Measurements from ENCODE around the gene NUDT14.

NUDT14 gene

DNA sequence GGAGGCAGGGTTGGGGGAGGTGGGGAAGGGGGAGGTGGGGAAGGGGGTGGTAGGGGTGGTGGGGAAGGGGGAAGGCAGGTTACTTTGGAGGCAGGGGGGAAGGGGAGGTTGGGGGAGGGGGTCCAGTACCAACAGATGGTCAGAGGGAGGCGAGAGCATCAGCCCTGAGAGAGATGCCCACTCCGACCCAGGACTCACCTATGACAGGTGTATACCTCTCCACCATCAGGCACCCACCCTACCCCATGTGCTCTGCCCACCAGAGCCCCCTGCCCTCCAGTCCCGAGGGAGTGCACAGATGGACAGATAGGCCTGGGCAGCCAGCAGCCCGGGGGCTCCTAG lies 31.1 kb downstream of the NUDT14 start:
- Histone ChIP-seq H3K4me1 (ENCODE audit: insufficient read depth, low read length) (no peaks in the 10 kb centered on the region), H3K36me3 (ENCODE audit: insufficient read depth, low read length) (no peaks in the 10 kb centered on the region), H3K9ac (ENCODE audit: low read depth, low read length) (no peak overlapping the region)

DNA sequence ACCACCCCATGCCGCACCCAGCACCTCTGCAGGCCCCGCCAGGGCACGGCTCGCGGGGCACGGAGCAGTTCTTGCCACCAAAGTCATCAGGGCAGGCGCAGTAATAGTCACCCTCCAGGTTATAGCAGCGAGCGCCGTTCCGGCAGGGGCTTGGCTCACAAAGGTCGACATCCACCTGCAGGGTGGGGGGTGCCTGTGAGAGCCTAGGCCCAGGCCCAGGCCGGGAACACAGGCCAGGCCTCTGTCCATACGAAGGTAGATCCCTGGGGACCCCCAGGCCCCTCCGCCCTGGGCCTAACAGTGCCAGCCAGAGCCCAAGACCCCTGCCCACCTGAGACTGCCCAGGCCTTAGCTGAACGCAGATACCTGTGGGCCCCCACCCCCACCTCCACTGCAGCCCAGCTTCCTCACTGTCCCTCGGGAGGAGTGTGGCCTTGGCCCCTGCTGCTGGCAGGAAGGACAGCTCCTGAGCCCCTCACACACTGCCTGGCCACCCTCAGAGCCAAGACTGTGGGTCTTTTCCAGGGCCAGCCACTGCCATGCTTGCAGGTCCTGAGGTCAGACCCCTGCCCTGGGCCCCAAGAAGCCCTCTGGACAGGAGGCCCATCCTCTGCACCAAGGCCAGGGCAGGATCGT lies 31.8 kb downstream of the NUDT14 start:
- Histone ChIP-seq H3K36me3 (ENCODE audit: insufficient read depth, low read length) (no peaks in the 10 kb centered on the region), H3K9ac (ENCODE audit: low read depth, low read length) (no peak overlapping the region), H3K9me3 (ENCODE audit: control insufficient read depth, insufficient read depth, low read length) (no peaks in the 10 kb centered on the region), H3K4me1 (ENCODE audit: insufficient read depth, low read length) (no peaks in the 10 kb centered on the region)

More for the DNA sequence above, 31.1 kb downstream of the NUDT14 start:
- H3K9me3 ChIP-seq (ENCODE audit: control insufficient read depth, insufficient read depth, low read length), result no peaks in the 10 kb centered on the region

DNA sequence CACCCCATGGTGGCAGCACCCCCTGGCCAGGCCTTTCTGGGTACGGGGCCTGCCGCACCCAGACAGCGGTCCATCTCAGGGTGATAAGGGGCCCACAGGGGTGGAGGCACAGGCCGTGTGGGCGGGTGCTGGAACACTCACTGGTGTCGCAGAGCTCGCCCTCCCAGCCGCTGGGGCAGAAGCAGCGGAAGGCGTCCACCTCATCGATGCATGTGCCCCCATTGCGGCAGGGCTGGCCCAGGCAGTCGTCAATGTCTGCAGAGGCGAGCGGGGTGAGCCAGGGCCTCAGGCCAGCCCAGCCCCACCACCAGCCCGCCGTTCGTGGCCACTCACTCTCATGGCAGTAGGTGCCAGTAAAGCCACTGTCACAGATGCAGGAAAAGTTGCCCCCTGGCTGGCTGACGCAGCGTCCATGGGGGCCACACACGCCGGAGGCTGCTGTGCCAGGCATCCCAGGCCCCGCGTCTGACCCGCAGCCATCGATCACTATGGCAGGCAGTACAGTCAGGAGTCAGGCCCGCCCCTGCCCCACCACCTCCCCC lies 32.4 kb downstream of the NUDT14 start:
- Histone ChIP-seq H3K36me3 (ENCODE audit: insufficient read depth, low read length) (no peaks in the 10 kb centered on the region), H3K9me3 (ENCODE audit: control insufficient read depth, insufficient read depth, low read length) (no peaks in the 10 kb centered on the region), H3K4me1 (ENCODE audit: insufficient read depth, low read length) (no peaks in the 10 kb centered on the region), H3K9ac (ENCODE audit: low read depth, low read length) (no peak overlapping the region)

DNA sequence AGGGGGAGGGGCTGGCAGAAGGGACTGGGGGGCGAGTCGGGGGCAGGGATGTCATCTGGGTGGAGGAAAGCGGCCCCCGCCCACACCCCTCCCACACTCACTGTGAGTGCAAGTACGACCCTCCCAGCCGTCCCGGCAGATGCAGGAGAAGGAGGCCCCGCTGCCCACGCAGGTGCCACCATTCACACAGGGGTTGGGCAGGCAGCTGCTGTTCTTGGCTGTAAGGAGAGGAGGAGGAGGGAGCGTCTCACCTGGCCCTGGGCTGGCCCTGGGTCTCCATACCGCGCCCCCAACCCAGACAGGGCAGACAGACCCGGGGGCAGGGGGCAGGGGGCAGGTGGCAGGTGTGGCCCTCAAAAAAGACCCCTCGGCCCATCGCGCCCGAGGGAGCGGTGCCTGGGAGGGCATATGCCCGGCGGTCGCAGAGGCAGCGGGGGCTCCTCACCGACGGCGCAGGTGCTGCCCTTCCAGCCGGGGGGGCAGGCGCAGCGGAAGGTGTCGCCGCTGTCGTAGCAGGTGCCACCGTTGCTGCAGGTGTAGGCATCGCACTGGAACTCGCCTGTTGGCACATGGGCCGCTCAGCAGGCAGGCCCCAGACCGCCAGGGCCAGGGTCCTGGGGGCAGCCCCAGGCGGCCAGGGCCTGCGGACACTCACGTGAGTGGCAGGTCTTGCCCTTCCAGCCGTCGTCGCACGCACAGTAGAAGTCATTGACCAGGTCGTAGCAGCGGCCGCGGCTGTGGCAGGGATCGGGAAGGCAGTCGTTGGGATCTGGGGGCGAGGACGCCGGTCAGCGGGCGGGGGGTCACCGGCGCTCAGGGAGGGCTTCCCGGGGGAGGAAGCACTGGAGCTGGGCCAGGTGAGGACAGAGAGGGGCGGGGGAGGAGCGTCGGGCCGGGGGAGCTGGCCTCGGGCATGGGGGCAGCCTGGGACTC lies 33.2 kb downstream of the NUDT14 start:
- no peaks in the 10 kb centered on the region for H3K4me1 ChIP-seq (ENCODE audit: insufficient read depth, low read length)
- H3K9me3 ChIP-seq (ENCODE audit: control insufficient read depth, insufficient read depth, low read length), result no peaks in the 10 kb centered on the region
- H3K9ac ChIP-seq (ENCODE audit: low read depth, low read length), result no peak overlapping the region
- H3K36me3 ChIP-seq (ENCODE audit: insufficient read depth, low read length), result no peaks in the 10 kb centered on the region

DNA sequence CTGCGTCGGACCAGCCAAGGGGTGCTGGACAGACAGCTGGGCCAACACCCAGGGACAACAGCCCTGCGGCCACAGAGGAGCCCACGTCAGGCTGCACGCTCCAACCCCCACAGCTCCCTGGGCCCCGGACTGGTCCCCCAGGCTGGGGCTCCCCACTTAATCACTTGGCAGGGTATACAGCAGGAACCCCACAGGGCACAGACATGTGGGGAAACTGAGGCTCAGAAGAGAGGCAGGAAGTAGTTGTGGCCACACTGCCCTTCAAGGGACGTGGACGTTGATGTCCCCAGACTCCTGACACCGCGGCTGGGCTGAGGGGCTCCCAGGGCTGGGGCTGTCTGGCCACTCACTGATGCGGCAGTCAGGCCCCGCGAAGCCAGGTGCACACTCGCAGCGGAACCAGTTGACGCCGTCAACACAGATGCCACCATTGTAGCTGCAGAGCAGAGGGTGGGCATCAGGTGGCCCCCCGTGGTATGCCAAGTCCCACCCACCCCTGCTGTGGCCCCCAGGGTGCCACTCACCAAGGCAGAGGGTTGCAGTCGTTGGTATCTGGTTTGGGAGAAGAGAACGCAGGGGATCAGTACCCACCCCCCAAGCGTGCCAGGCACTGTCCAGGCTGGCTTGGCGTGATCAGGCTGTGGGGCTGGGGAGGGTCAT lies 34.0 kb downstream of the NUDT14 start:
- H3K9me3 ChIP-seq (ENCODE audit: control insufficient read depth, insufficient read depth, low read length), result no peaks in the 10 kb centered on the region
- no peaks in the 10 kb centered on the region for H3K36me3 ChIP-seq (ENCODE audit: insufficient read depth, low read length)
- no peak overlapping the region for H3K9ac ChIP-seq (ENCODE audit: low read depth, low read length)
- no peaks in the 10 kb centered on the region for H3K4me1 ChIP-seq (ENCODE audit: insufficient read depth, low read length)

DNA sequence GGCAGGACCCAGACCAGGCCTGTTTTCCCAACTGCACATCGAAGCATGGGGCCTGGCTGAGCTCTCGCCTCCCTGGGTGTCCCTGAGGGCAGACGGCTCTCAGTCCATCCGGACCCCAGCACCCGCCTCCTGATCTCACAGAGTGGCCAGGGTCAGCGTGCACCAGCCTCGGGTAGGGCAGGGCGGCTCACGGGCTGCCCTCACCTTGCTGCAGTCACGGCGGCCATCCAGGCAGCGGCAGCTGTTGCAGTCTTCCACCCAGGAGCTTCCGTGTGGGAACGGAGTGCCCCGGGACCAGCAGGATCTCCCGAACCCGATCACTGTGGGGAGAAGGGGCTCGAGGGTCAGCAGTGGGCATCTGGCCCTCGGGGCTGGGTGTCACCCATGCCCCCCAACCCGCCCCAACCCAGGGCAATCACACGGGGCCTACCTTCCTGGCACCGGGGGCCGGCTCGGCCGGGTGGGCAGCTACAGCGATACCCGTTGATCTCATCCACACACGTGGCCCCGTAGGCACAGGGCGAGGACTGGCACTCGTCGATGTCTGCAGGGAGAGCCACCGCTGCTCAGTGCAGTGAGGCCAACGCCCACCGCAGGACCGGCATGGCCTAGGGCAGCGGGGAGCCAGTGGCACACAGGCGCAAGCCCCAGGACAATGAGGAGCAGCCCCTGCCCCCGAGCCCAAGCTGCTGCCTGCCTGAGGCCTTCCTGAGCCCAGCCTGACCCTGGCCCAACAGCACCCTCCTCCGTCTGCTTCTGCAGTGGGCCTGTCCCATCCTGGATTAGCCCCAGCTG lies 34.7 kb downstream of the NUDT14 start:
- H3K36me3 ChIP-seq (ENCODE audit: insufficient read depth, low read length), result no peaks in the 10 kb centered on the region

DNA sequence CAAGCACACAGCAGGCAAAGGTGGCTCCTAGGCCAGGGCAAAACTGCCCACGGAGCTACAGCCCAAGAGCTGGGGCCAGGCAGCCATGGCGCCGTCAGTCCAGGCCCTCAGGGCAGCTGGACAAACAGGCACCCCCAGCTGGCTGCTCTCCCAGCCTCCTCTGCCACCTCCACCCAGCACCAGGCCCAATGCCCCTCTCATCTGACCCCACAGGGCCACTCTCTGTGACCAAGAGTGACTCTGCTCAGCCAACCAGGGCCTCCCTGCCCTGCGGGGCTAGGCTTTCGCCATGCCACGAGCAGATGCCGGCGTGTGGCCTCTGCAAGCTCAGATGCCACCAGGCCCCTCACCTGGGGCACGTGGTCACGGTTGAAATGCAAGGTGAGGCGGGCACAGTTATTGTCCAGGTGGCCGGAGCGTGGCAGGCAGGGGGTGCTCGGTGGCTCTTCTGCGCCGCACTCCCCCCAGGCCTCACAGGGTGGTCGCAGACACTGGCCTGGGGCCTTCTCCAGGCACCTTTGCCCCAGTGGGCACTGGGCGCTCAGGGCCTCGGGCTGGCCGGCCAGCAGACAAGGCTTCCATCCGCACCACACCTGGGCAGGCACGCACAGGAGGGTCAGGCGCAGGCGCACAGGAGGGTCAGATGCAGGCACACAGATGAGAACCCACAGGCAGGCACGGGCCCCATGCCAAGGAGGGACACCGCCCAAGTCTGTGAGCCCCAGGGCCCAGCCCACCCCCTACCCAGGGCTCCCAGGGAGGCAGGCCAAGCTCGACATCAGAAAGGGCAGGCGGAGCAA lies 35.5 kb downstream of the NUDT14 start:
- Histone ChIP-seq H3K36me3 (ENCODE audit: insufficient read depth, low read length) (no peaks in the 10 kb centered on the region), H3K9ac (ENCODE audit: low read depth, low read length) (no peak overlapping the region), H3K9me3 (ENCODE audit: control insufficient read depth, insufficient read depth, low read length) (no peaks in the 10 kb centered on the region), H3K4me1 (ENCODE audit: insufficient read depth, low read length) (no peaks in the 10 kb centered on the region)

More for the DNA sequence above, 34.7 kb downstream of the NUDT14 start:
- Histone ChIP-seq H3K9me3 (ENCODE audit: control insufficient read depth, insufficient read depth, low read length) (no peaks in the 10 kb centered on the region), H3K9ac (ENCODE audit: low read depth, low read length) (no peak overlapping the region), H3K4me1 (ENCODE audit: insufficient read depth, low read length) (no peaks in the 10 kb centered on the region)

DNA sequence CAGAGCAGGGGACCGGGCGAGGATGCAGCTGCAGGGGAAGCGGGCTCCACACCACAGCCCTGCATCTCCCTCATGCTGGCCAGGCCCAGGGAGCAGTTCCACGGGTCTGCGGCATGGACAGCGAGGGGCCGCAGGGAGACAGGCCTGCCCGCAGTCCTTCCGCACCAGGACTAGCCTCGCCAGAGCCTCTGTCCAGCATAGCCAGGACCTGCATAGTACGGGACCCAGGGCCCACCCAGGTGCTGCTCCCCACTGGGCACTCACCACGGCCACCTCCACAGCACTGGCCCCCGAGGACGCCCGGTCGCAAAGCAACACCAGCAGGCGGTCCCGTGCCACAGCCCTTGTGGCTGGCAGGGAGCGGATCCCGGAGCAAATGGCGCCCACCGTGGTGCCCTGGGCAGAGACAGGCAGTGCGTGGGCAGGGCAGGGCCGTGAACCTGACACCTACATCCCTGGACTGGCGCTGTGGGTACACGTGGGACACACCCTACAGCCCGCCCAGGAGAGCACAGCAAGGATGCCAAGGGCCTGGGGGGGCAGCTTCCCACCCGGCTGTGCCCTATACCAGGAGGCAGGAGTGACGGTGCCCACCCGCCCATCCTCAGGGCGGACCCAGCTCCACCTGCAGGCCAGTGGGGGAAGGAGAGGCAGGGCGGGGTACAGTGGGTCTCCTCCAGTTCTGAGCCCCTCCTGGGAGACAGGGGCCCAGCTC lies 36.3 kb downstream of the NUDT14 start:
- Histone ChIP-seq H3K9me3 (ENCODE audit: control insufficient read depth, insufficient read depth, low read length) (no peaks in the 10 kb centered on the region), H3K4me1 (ENCODE audit: insufficient read depth, low read length) (no peaks in the 10 kb centered on the region), H3K36me3 (ENCODE audit: insufficient read depth, low read length) (no peaks in the 10 kb centered on the region), H3K9ac (ENCODE audit: low read depth, low read length) (no peak overlapping the region)

DNA sequence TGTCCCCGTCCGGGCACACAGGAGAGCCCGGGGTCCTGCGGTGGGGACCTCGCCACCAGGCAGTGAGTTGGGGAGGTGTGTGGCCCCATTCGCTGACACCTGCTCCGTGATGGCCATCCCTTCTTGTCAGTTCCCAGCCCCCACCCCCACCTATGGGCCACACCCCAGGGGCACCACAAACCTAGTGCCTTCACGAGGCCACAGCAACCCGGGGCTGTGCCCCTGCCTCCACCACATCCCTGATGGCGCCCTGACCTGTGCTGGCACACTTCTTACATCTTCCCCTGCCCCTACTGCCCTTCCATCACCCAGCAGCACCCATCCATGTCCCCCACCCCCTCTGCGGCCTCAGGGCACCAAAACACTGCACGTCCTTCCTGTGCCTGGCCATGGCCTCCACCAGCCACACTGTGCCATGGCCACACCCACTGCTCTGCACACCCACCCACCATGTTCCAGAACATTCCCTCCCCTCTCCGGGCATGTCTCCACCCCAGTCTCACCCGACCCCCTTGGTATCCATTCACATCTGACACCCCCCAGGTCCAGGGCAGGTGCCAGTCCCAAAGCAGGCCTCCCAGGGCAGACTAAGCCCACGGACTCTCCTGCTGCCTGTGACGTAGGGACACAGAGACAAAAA lies 37.0 kb downstream of the NUDT14 start:
- Histone ChIP-seq H3K4me1 (ENCODE audit: insufficient read depth, low read length) (no peaks in the 10 kb centered on the region), H3K36me3 (ENCODE audit: insufficient read depth, low read length) (no peaks in the 10 kb centered on the region), H3K9me3 (ENCODE audit: control insufficient read depth, insufficient read depth, low read length) (no peaks in the 10 kb centered on the region), H3K9ac (ENCODE audit: low read depth, low read length) (no peak overlapping the region)

DNA sequence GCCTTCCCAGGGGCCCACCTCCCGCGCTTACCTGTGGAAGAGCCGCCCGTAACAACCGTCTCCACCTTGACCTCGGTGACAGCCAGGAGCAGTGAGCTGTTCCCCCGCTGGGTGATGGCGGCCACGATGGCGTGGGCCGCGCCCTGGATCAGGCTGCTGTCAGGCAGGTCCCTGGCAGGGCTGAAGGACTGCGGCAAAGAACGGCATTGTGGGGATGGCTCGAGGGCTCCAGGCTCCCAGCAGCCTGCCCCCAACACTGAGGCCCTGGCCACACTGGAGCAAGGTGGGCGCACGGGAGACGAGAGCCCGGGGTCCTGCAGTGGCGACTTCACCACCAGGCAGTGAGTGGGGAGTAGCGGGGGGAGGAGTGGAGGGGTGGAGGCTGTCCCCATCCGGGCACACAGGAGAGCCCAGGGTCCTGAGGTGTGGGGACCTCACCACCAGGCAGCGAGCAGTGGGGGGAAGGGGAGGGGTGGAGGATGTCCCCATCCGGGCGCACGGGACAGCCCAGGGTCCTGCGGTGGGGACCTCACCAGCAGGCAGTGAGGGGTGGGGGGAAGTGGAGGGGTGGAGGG lies 37.6 kb downstream of the NUDT14 start:
- no peaks in the 10 kb centered on the region for H3K36me3 ChIP-seq (ENCODE audit: insufficient read depth, low read length)
- no peak overlapping the region for H3K9ac ChIP-seq (ENCODE audit: low read depth, low read length)
- no peaks in the 10 kb centered on the region for H3K9me3 ChIP-seq (ENCODE audit: control insufficient read depth, insufficient read depth, low read length)
- no peaks in the 10 kb centered on the region for H3K4me1 ChIP-seq (ENCODE audit: insufficient read depth, low read length)

DNA sequence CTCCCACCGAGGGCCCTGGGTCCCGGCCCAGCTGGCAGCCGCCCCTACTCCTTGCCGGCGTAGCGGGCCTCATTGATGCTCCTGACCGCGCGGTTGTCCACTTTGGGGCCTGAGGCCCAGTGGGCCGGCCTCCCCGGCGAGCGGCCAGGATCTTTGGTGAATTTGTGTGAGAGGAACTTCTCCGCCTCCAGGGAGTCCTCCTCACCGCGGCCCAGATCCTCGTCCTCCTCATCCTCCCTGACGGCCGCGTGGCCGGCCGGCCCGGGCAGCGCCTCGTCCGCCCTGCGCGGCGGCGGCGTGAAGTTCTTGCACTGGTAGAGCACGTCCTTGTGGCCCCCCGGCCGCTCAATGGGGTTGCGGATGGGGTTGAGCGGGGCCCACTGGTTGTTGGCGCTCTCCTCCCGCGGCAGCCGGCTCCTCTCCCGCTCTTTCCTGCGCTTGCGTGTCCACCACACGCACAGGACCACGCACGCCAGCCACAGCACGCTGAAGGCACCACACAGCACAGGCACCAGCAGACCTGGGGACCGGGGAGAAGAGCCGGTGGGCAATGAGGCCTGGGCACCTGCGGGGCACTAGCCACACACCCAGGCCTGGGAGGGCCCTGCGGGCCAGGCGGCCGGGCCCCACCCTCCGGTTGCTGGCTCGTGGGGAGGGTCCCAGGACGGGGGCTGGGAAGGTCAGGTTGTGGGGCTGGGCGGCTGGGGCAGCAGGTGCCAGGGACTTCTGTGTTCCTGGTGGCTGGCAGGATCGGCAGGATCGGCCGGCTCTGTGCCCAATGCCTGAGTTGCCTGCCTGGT lies 38.3 kb downstream of the NUDT14 start:
- no peaks in the 10 kb centered on the region for H3K36me3 ChIP-seq (ENCODE audit: insufficient read depth, low read length)
- no peak overlapping the region for H3K9ac ChIP-seq (ENCODE audit: low read depth, low read length)
- no peaks in the 10 kb centered on the region for H3K4me1 ChIP-seq (ENCODE audit: insufficient read depth, low read length)
- no peaks in the 10 kb centered on the region for H3K9me3 ChIP-seq (ENCODE audit: control insufficient read depth, insufficient read depth, low read length)

Measured in ES-I3 (cell line).